MM.1S (cell line): ENCODE measurements around the gene FCHSD1.

Experiments
- DNase-seq: peaks from one replicate; pipeline ENCODE4 v3.0.0-alpha.2; 2015
- H2AFZ ChIP-seq: fragments of 300-600 bp; sonication (generic); 2 replicates; pipeline ENCODE4 v1.6.0; 2016; ENCODE audit warnings: antibody characterized with exemption, low read length
- H3F3A ChIP-seq: fragments of 300-600 bp; sonication (generic); 2 replicates; pipeline ENCODE4 v1.6.1; 2016; ENCODE audit warnings: mild to moderate bottlenecking, antibody characterized with exemption, low read length, moderate library complexity, mixed read lengths; ENCODE audit not compliant: insufficient read depth
- H3K27ac ChIP-seq: fragments of 300-600 bp; sonication (generic); 2 replicates; pipeline ENCODE4 v1.5.1; 2016; ENCODE audit warnings: mild to moderate bottlenecking, low read length
- H3K27me3 ChIP-seq: fragments of 300-600 bp; sonication (generic); replicated peaks from 2 replicates; pipeline ENCODE4 v1.6.0; 2016; ENCODE audit warnings: low read length; ENCODE audit not compliant: insufficient read depth
- H3K36me3 ChIP-seq: fragments of 300-600 bp; sonication (generic); replicated peaks from 2 replicates; pipeline ENCODE4 v1.6.1; 2016; ENCODE audit warnings: mild to moderate bottlenecking, low read length, mixed read lengths; ENCODE audit not compliant: insufficient read depth
- H3K4me1 ChIP-seq: fragments of 300-600 bp; sonication (generic); 2 replicates; pipeline ENCODE4 v1.6.1; 2016; ENCODE audit warnings: low read length, mixed read lengths
- H3K4me2 ChIP-seq: fragments of 300-600 bp; sonication (generic); 2 replicates; pipeline ENCODE4 v1.6.0; 2016; ENCODE audit warnings: low read depth, low read length
- H3K4me3 ChIP-seq: fragments of 300-600 bp; sonication (generic); 2 replicates; pipeline ENCODE4 v1.5.1; 2016; ENCODE audit warnings: low read length, mixed read lengths
- H3K79me2 ChIP-seq: fragments of 300-600 bp; sonication (generic); 2 replicates; pipeline ENCODE4 v1.6.1; 2016; ENCODE audit warnings: mixed run types, low read length, mixed read lengths
- H3K9ac ChIP-seq: fragments of 300-600 bp; sonication (generic); 2 replicates; pipeline ENCODE4 v1.6.1; 2016; ENCODE audit warnings: low read length, mixed read lengths
- H3K9me2 ChIP-seq: fragments of 300-600 bp; sonication (generic); replicated peaks from 2 replicates; pipeline ENCODE4 v1.6.1; 2016; ENCODE audit warnings: mild to moderate bottlenecking, low read length, mixed read lengths; ENCODE audit not compliant: insufficient read depth
- H3K9me3 ChIP-seq: fragments of 300-600 bp; sonication (generic); replicated peaks from 2 replicates; pipeline ENCODE4 v1.6.1; 2016; ENCODE audit warnings: mild to moderate bottlenecking, low read length, mixed read lengths; ENCODE audit not compliant: insufficient read depth
- H4K20me1 ChIP-seq: fragments of 300-600 bp; sonication (generic); 2 replicates; pipeline ENCODE4 v1.6.1; 2016; ENCODE audit warnings: mild to moderate bottlenecking, low read length, moderate library complexity, mixed read lengths; ENCODE audit not compliant: insufficient read depth
- CTCF ChIP-seq: fragments of 300-600 bp; sonication (generic); IDR thresholded peaks from 2 replicates; pipeline ENCODE4 v1.5.1; 2016; ENCODE audit warnings: antibody characterized with exemption, low read length, mixed read lengths
- EZH2 ChIP-seq: fragments of 300-600 bp; sonication (generic); optimal IDR thresholded peaks from 2 replicates; pipeline ENCODE3; 2017; ENCODE audit warnings: low read depth, mild to moderate bottlenecking, antibody characterized with exemption, low read length, mixed read lengths
- EZH2phosphoT487 ChIP-seq: fragments of 300-600 bp; sonication (generic); IDR thresholded peaks from 2 replicates; pipeline ENCODE4 v1.6.1; 2018; ENCODE audit warnings: antibody characterized with exemption, low read length

Gene FCHSD1

GRCh38 chr5:141605523-141606277 lies 45.5 kb downstream of the FCHSD1 start:
- peaks cover 36% of the 10 kb centered on the region for H3K4me1 ChIP-seq
- H3K4me3 ChIP-seq, result peak overlapping the region; percentile 7; the same call in 1 of the 2 replicates

GRCh38 chr5:141603923-141604717 lies 47.1 kb downstream of the FCHSD1 start:
- Histone ChIP-seq H3K27me3 (no peaks in the 10 kb centered on the region), H3K9ac (no peak overlapping the region), H3K36me3 (no peaks in the 10 kb centered on the region), H2AFZ (no peak overlapping the region), H3F3A (peaks cover 22% of the 10 kb centered on the region), H3K9me2 (no peaks in the 10 kb centered on the region), H3K4me1 (peaks cover 36% of the 10 kb centered on the region), H4K20me1 (0 out of 2 replicates have a peak, but pooled peaks cover 3% of the 10 kb centered on the region), H3K79me2 (peaks cover 92% of the 10 kb centered on the region), H3K4me2 (no peak overlapping the region), H3K4me3 (no peak overlapping the region), H3K27ac (no peak overlapping the region), H3K9me3 (no peaks in the 10 kb centered on the region)
- TF ChIP-seq EZH2 (no peak), CTCF (no peak), EZH2phosphoT487 (no peak)
- DNase-seq, result peak; percentile 22

More at GRCh38 chr5:141605523-141606277, 45.5 kb downstream of the FCHSD1 start:
- no peaks in the 10 kb centered on the region for H4K20me1 ChIP-seq
- H3K9me3 ChIP-seq, result no peaks in the 10 kb centered on the region
- no peaks in the 10 kb centered on the region for H3K9me2 ChIP-seq
- no peak overlapping the region for H2AFZ ChIP-seq
- peak; percentile 95 for DNase-seq
- H3K79me2 ChIP-seq, result peaks cover 92% of the 10 kb centered on the region
- H3K9ac ChIP-seq, result peak overlapping the region; percentile 15; the same call in 1 of the 2 replicates
- H3K4me2 ChIP-seq, result peak overlapping the region; percentile 78
- no peaks in the 10 kb centered on the region for H3K27me3 ChIP-seq
- peak overlapping the region; percentile 82 for H3K27ac ChIP-seq
- H3K36me3 ChIP-seq, result no peaks in the 10 kb centered on the region
- H3F3A ChIP-seq, result peaks cover 22% of the 10 kb centered on the region
- TF ChIP-seq CTCF (no peak), EZH2 (no peak), EZH2phosphoT487 (no peak)

GRCh38 chr5:141602606-141603005 lies 48.6 kb downstream of the FCHSD1 start:
- no peak overlapping the region for H3K27ac ChIP-seq
- H3K27me3 ChIP-seq, result no peaks in the 10 kb centered on the region
- H3K9me2 ChIP-seq, result no peaks in the 10 kb centered on the region
- H3K9ac ChIP-seq, result no peak overlapping the region
- peaks cover 18% of the 10 kb centered on the region for H3F3A ChIP-seq
- H3K36me3 ChIP-seq, result no peaks in the 10 kb centered on the region
- peaks cover 39% of the 10 kb centered on the region for H3K4me1 ChIP-seq
- no peak overlapping the region for H3K4me2 ChIP-seq
- no peak overlapping the region for H3K4me3 ChIP-seq
- H2AFZ ChIP-seq, result no peak overlapping the region
- TF ChIP-seq EZH2 (no peak), CTCF (no peak), EZH2phosphoT487 (no peak)
- no peak for DNase-seq
- H3K9me3 ChIP-seq, result no peaks in the 10 kb centered on the region
- 0 out of 2 replicates have a peak, but pooled peaks cover 3% of the 10 kb centered on the region for H4K20me1 ChIP-seq
- H3K79me2 ChIP-seq, result peaks cover 92% of the 10 kb centered on the region
